ENCODE measurements around the gene EIF2B2. TPM values are rescaled to one million over a fixed set of nuclear protein-coding genes. Genes with fewer than 3 reads are reported as not detected.

The EIF2B2 gene
- total RNA-seq, 2 experiments from 2014 or later = 33.5 to 49.8 TPM

GRCh38 chr14:74979442-74980397 lies 23.0 kb upstream of the EIF2B2 start:
- Histone ChIP-seq H3K4me3 (ENCODE audit: low read depth, low read length, poor library complexity, severe bottlenecking) (no peak overlapping the region), H4K20me1 (ENCODE audit: insufficient read depth, low read length) (no peaks in the 10 kb centered on the region), H3K9me3 (ENCODE audit: low read length) (no peaks in the 10 kb centered on the region), H3K79me2 (ENCODE audit: insufficient read depth, low read depth, low read length) (no peaks in the 10 kb centered on the region), H2AFZ (ENCODE audit: low read length) (no peak overlapping the region), H3K4me2 (ENCODE audit: low read length) (no peak overlapping the region), H3K9me2 (ENCODE audit: insufficient read depth, low read length) (no peaks in the 10 kb centered on the region), H3K4me1 (ENCODE audit: insufficient read depth, low read length, poor library complexity, severe bottlenecking) (no peaks in the 10 kb centered on the region), H3K36me3 (ENCODE audit: insufficient read depth, low read length) (no peaks in the 10 kb centered on the region), H3K27ac (ENCODE audit: low read depth, low read length, poor library complexity, severe bottlenecking) (no peak overlapping the region)
- TF ChIP-seq EZH2phosphoT487 (IDR thresholded peaks at IDR 0.05; ENCODE audit: borderline replicate concordance, low read depth, low read length) = no peak
- TF ChIP-seq CTCF (conservative IDR thresholded peaks at IDR 0.05; ENCODE audit: low read length) = no peak
- intact Hi-C loops (cut with micrococcal nuclease; ENCODE audit: unreplicated experiment) = no loop called here
- POLR2A ChIA-PET = interaction anchor here (0.6 kb wide), 2 partner anchors 482 to 1278 kb away, joined by 3 to 4 read pairs; no protein-coding TSS in a partner anchor
- DNase-seq (ENCODE audit: low spot score) = no peak
- CTCF ChIA-PET (ENCODE audit: unreplicated experiment) = no interaction called here
- no TSS peak for BruUV-seq (replicated peaks)

GRCh38 chr14:74980398-74980730 lies 22.4 kb upstream of the EIF2B2 start:
- no peaks in the 10 kb centered on the region for H4K20me1 ChIP-seq (ENCODE audit: insufficient read depth, low read length)
- no peak for TF ChIP-seq EZH2phosphoT487 (IDR thresholded peaks at IDR 0.05; ENCODE audit: borderline replicate concordance, low read depth, low read length)
- no peaks in the 10 kb centered on the region for H3K9me3 ChIP-seq (ENCODE audit: low read length)
- H3K9me2 ChIP-seq (ENCODE audit: insufficient read depth, low read length) = no peaks in the 10 kb centered on the region
- DNase-seq (ENCODE audit: low spot score) = no peak
- H3K36me3 ChIP-seq (ENCODE audit: insufficient read depth, low read length) = no peaks in the 10 kb centered on the region
- no TSS peak for BruUV-seq (replicated peaks)
- no peak overlapping the region for H3K4me2 ChIP-seq (ENCODE audit: low read length)
- ChIA-PET CTCF (ENCODE audit: unreplicated experiment) (no interaction called here), POLR2A (no interaction called here)
- no peak overlapping the region for H3K4me3 ChIP-seq (ENCODE audit: low read depth, low read length, poor library complexity, severe bottlenecking)
- H3K27ac ChIP-seq (ENCODE audit: low read depth, low read length, poor library complexity, severe bottlenecking) = no peak overlapping the region
- no peak overlapping the region for H2AFZ ChIP-seq (ENCODE audit: low read length)
- no peaks in the 10 kb centered on the region for H3K79me2 ChIP-seq (ENCODE audit: insufficient read depth, low read depth, low read length)
- H3K4me1 ChIP-seq (ENCODE audit: insufficient read depth, low read length, poor library complexity, severe bottlenecking) = no peaks in the 10 kb centered on the region
- intact Hi-C loops (cut with micrococcal nuclease; ENCODE audit: unreplicated experiment) = no loop called here

GRCh38 chr14:74980731-74981461 lies 21.8 kb upstream of the EIF2B2 start:
- H3K9me2 ChIP-seq (ENCODE audit: insufficient read depth, low read length) = no peaks in the 10 kb centered on the region
- H3K4me3 ChIP-seq (ENCODE audit: low read depth, low read length, poor library complexity, severe bottlenecking) = no peak overlapping the region
- H3K36me3 ChIP-seq (ENCODE audit: insufficient read depth, low read length) = no peaks in the 10 kb centered on the region
- ChIA-PET POLR2A (no interaction called here), CTCF (ENCODE audit: unreplicated experiment) (interaction anchor here (0.5 kb wide), 1 partner anchor 448 kb away, joined by 17 read pairs; no protein-coding TSS in a partner anchor)
- DNase-seq (ENCODE audit: low spot score) = no peak
- H3K27ac ChIP-seq (ENCODE audit: low read depth, low read length, poor library complexity, severe bottlenecking) = no peak overlapping the region
- no peak overlapping the region for H2AFZ ChIP-seq (ENCODE audit: low read length)
- no peaks in the 10 kb centered on the region for H3K4me1 ChIP-seq (ENCODE audit: insufficient read depth, low read length, poor library complexity, severe bottlenecking)
- TF ChIP-seq EZH2phosphoT487 (IDR thresholded peaks at IDR 0.05; ENCODE audit: borderline replicate concordance, low read depth, low read length) (no peak), CTCF (conservative IDR thresholded peaks at IDR 0.05; ENCODE audit: low read length) (no peak)
- BruUV-seq (replicated peaks) = no TSS peak
- H3K9me3 ChIP-seq (ENCODE audit: low read length) = no peaks in the 10 kb centered on the region
- H3K79me2 ChIP-seq (ENCODE audit: insufficient read depth, low read depth, low read length) = no peaks in the 10 kb centered on the region
- no peak overlapping the region for H3K4me2 ChIP-seq (ENCODE audit: low read length)
- no peaks in the 10 kb centered on the region for H4K20me1 ChIP-seq (ENCODE audit: insufficient read depth, low read length)
- intact Hi-C loops (cut with micrococcal nuclease; ENCODE audit: unreplicated experiment) = no loop called here
